Dendritic cell treated with granulocyte-macrophage colony-stimulating factor and Interleukin-4, amounts not matched to agents 40 ng/mL and 50 ng/mL, for 4 days (primary cell): ENCODE data around the gene COPB1.

Experiments
- H3K27ac Mint-ChIP-seq: one replicate; pipeline ENCODE4 v1.8.0; 2022; ENCODE audit warnings: mild to moderate bottlenecking, mixed read lengths
- H3K27me3 Mint-ChIP-seq: one replicate; pipeline ENCODE4 v1.8.0; 2022; ENCODE audit warnings: mild to moderate bottlenecking, mixed read lengths
- H3K36me3 Mint-ChIP-seq: one replicate; pipeline ENCODE4 v1.8.0; 2022; ENCODE audit warnings: low read depth, mixed read lengths
- H3K4me1 Mint-ChIP-seq: one replicate; pipeline ENCODE4 v1.8.0; 2022; ENCODE audit warnings: low read depth, mixed read lengths
- H3K4me3 Mint-ChIP-seq: one replicate; pipeline ENCODE4 v1.8.0; 2022; ENCODE audit warnings: mild to moderate bottlenecking, moderate library complexity, mixed read lengths
- H3K9me3 Mint-ChIP-seq: one replicate; pipeline ENCODE4 v1.8.0; 2022; ENCODE audit warnings: mixed read lengths
- intact Hi-C: fragments of 100-400 bp; cut with micrococcal nuclease; formaldehyde crosslinking; loops from one replicate; pipeline ENCODE4 v1.15.0; 2022

Gene COPB1

GRCh38 chr11:14413307-14414069 lies 86.1 kb downstream of the COPB1 start:
- Mint-ChIP-seq H3K4me3 (no peak overlapping the region), H3K9me3 (no peaks in the 10 kb centered on the region), H3K27ac (no peak overlapping the region), H3K27me3 (no peaks in the 10 kb centered on the region), H3K36me3 (no peaks in the 10 kb centered on the region), H3K4me1 (no peaks in the 10 kb centered on the region)
- intact Hi-C loops = no loop called here

DNA sequence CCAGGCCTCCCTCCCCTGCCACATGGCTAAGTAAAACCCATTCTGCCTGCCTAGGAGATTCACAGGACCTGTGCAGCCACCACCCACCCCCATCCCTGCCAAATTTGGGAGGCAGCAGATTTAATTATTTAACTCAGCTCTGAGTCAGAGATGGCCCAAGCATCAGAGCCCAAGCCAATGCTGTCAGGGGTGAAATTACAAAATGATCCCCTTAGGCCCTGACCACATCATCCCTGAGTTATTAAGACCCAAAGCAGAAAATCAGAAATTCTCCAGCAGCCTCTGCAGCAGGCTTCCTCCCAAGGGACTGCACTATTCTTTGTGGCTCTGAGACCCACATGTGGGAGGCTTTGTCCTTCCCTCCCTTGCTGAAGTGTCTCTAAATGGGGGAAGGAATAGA lies 87.8 kb downstream of the COPB1 start:
- Mint-ChIP-seq H3K4me3 (no peak overlapping the region), H3K36me3 (no peaks in the 10 kb centered on the region), H3K27me3 (no peaks in the 10 kb centered on the region), H3K4me1 (no peaks in the 10 kb centered on the region), H3K9me3 (no peaks in the 10 kb centered on the region), H3K27ac (no peak overlapping the region)
- intact Hi-C loops = no loop called here

DNA sequence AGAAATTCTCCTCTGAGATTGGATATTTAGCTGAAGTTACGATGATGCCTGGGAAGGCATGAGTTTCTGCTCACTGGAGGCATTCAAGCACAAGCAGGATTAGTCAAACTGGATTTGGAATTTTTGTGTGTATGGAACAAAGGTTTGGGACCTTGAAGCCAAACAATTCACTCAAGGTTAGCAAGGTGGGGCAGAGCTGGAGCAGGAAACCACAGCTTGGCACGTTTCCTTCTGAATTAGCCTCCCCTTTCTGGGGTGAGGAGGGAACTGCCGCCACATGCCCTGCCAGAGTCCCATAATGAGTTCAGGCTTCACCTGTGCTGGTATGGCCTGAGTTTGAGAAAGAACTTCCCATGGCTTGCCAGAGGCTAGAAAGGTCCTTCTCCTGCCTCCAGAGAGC lies 89.7 kb downstream of the COPB1 start:
- no peaks in the 10 kb centered on the region for H3K9me3 Mint-ChIP-seq
- intact Hi-C loops = no loop called here
- H3K27me3 Mint-ChIP-seq = no peaks in the 10 kb centered on the region
- no peaks in the 10 kb centered on the region for H3K4me1 Mint-ChIP-seq
- no peaks in the 10 kb centered on the region for H3K36me3 Mint-ChIP-seq
- H3K4me3 Mint-ChIP-seq = no peak overlapping the region
- H3K27ac Mint-ChIP-seq = no peak overlapping the region

DNA sequence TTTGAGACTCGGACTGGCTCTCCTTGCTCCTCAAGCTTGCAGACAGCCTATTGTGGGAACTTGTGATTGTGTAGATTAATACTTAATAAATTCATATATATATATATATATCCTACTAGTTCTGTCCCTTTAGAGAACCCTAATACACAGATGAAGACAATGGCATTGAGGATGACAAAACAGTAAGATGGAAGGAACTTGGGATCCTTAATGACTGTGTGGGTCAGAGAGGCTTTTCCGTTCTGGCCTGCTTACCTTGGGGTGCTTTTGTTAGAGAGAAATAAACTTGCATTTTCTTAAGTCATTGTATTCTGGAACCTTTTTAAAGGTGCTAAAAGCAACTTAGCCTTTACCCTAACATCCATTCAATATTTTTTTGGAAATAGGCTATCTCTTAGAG lies 91.0 kb downstream of the COPB1 start:
- H3K36me3 Mint-ChIP-seq = no peaks in the 10 kb centered on the region
- H3K27me3 Mint-ChIP-seq = no peaks in the 10 kb centered on the region
- intact Hi-C loops = no loop called here
- no peak overlapping the region for H3K27ac Mint-ChIP-seq
- no peaks in the 10 kb centered on the region for H3K4me1 Mint-ChIP-seq
- no peak overlapping the region for H3K4me3 Mint-ChIP-seq
- H3K9me3 Mint-ChIP-seq = no peaks in the 10 kb centered on the region
